ENCODE results near the gene LARP1.

The LARP1 gene

GRCh38 chr5:154858297-154858971, 103.3 kb downstream of the LARP1 start, which contains the start of gene CNOT8:
TSS of gene CNOT8 (plus strand) at chr5:154858627. CDS start at chr5:154863279, 4,652 bp downstream.
- Histone ChIP-seq H3K27ac (ENCODE audit: low read length) (peak within 1 kb of the TSS; percentile 96), H3K4me1 (ENCODE audit: control insufficient read depth, insufficient read depth, low read length) (peaks cover 24% of the 10 kb centered on the region), H3K4me3 (ENCODE audit: low read length in 2 of 2) (peak within 1 kb of the TSS; percentile 90 to 93), H3K9me3 (ENCODE audit: control insufficient read depth in 2 of 2, low read length in 2 of 2) (no peaks in the 10 kb centered on the region), H3K27me3 (ENCODE audit: control insufficient read depth in 1 of 2, insufficient read depth in 2 of 2, low read length in 2 of 2) (no peaks in the 10 kb centered on the region), H3K36me3 (ENCODE audit: control insufficient read depth in 2 of 2, insufficient read depth in 2 of 2, low read length in 2 of 2) (peaks cover 3 to 5% of the 10 kb centered on the region in 2 donors), H3K9ac (ENCODE audit: low read length in 2 of 2) (peak within 1 kb of the TSS; percentile 77 to 93)

GRCh38 chr5:154858972-154859871, 104.0 kb downstream of the LARP1 start:
- H3K4me3 ChIP-seq (ENCODE audit: low read length in 2 of 2), result peak overlapping the region; percentile 90 to 93
- H3K9me3 ChIP-seq (ENCODE audit: control insufficient read depth in 2 of 2, low read length in 2 of 2), result no peaks in the 10 kb centered on the region
- peaks cover 24% of the 10 kb centered on the region for H3K4me1 ChIP-seq (ENCODE audit: control insufficient read depth, insufficient read depth, low read length)

GRCh38 chr5:154860123-154860522, 104.9 kb downstream of the LARP1 start:
- H3K4me3 ChIP-seq (ENCODE audit: low read length in 2 of 2), result peak overlapping the region; percentile 90 to 93
- no peaks in the 10 kb centered on the region for H3K27me3 ChIP-seq (ENCODE audit: control insufficient read depth in 1 of 2, insufficient read depth in 2 of 2, low read length in 2 of 2)
- H3K27ac ChIP-seq (ENCODE audit: low read length), result no peak overlapping the region
- H3K4me1 ChIP-seq (ENCODE audit: control insufficient read depth, insufficient read depth, low read length), result peaks cover 24% of the 10 kb centered on the region
- H3K36me3 ChIP-seq (ENCODE audit: control insufficient read depth in 2 of 2, insufficient read depth in 2 of 2, low read length in 2 of 2), result peaks cover 5 to 7% of the 10 kb centered on the region in 2 donors
- peak overlapping the region; percentile 48 to 77 for H3K9ac ChIP-seq (ENCODE audit: low read length in 2 of 2)
- no peaks in the 10 kb centered on the region for H3K9me3 ChIP-seq (ENCODE audit: control insufficient read depth in 2 of 2, low read length in 2 of 2)

More at GRCh38 chr5:154858972-154859871, 104.0 kb downstream of the LARP1 start:
- Histone ChIP-seq H3K36me3 (ENCODE audit: control insufficient read depth in 2 of 2, insufficient read depth in 2 of 2, low read length in 2 of 2) (peaks cover 5 to 6% of the 10 kb centered on the region in 2 donors), H3K9ac (ENCODE audit: low read length in 2 of 2) (peak overlapping the region; percentile 77 to 93), H3K27me3 (ENCODE audit: control insufficient read depth in 1 of 2, insufficient read depth in 2 of 2, low read length in 2 of 2) (no peaks in the 10 kb centered on the region), H3K27ac (ENCODE audit: low read length) (peak overlapping the region; percentile 96)

GRCh38 chr5:154860765-154861164, 105.6 kb downstream of the LARP1 start:
- Histone ChIP-seq H3K9me3 (ENCODE audit: control insufficient read depth in 2 of 2, low read length in 2 of 2) (no peaks in the 10 kb centered on the region), H3K27me3 (ENCODE audit: control insufficient read depth in 1 of 2, insufficient read depth in 2 of 2, low read length in 2 of 2) (no peaks in the 10 kb centered on the region), H3K4me1 (ENCODE audit: control insufficient read depth, insufficient read depth, low read length) (peaks cover 24% of the 10 kb centered on the region), H3K36me3 (ENCODE audit: control insufficient read depth in 2 of 2, insufficient read depth in 2 of 2, low read length in 2 of 2) (peaks cover 7 to 12% of the 10 kb centered on the region in 2 donors), H3K27ac (ENCODE audit: low read length) (no peak overlapping the region), H3K9ac (ENCODE audit: low read length in 2 of 2) (no peak overlapping the region), H3K4me3 (ENCODE audit: low read length in 2 of 2) (peak overlapping the region; percentile 90 to 93)

- H3K4me3 ChIP-seq (ENCODE audit: low read length in 2 of 2), result no peak overlapping the region
- no peak overlapping the region for H3K27ac ChIP-seq (ENCODE audit: low read length)
- peaks cover 12 to 17% of the 10 kb centered on the region in 2 donors for H3K36me3 ChIP-seq (ENCODE audit: control insufficient read depth in 2 of 2, insufficient read depth in 2 of 2, low read length in 2 of 2)
- H3K9me3 ChIP-seq (ENCODE audit: control insufficient read depth in 2 of 2, low read length in 2 of 2), result no peaks in the 10 kb centered on the region
- H3K9ac ChIP-seq (ENCODE audit: low read length in 2 of 2), result no peak overlapping the region
- peaks cover 19% of the 10 kb centered on the region for H3K4me1 ChIP-seq (ENCODE audit: control insufficient read depth, insufficient read depth, low read length)
- no peaks in the 10 kb centered on the region for H3K27me3 ChIP-seq (ENCODE audit: control insufficient read depth in 1 of 2, insufficient read depth in 2 of 2, low read length in 2 of 2)
These were observed 106.8 kb downstream of the LARP1 start for GRCh38 chr5:154861946-154862345.

GRCh38 chr5:154862766-154863165, 107.6 kb downstream of the LARP1 start:
- Histone ChIP-seq H3K4me1 (ENCODE audit: control insufficient read depth, insufficient read depth, low read length) (peaks cover 12% of the 10 kb centered on the region), H3K36me3 (ENCODE audit: control insufficient read depth in 2 of 2, insufficient read depth in 2 of 2, low read length in 2 of 2) (peaks cover 12 to 17% of the 10 kb centered on the region in 2 donors), H3K4me3 (ENCODE audit: low read length in 2 of 2) (no peak overlapping the region), H3K27ac (ENCODE audit: low read length) (no peak overlapping the region), H3K9me3 (ENCODE audit: control insufficient read depth in 2 of 2, low read length in 2 of 2) (no peaks in the 10 kb centered on the region), H3K9ac (ENCODE audit: low read length in 2 of 2) (no peak overlapping the region), H3K27me3 (ENCODE audit: control insufficient read depth in 1 of 2, insufficient read depth in 2 of 2, low read length in 2 of 2) (no peaks in the 10 kb centered on the region)

GRCh38 chr5:154863291-154864080, 108.3 kb downstream of the LARP1 start:
- Histone ChIP-seq H3K4me1 (ENCODE audit: control insufficient read depth, insufficient read depth, low read length) (peaks cover 12% of the 10 kb centered on the region), H3K36me3 (ENCODE audit: control insufficient read depth in 2 of 2, insufficient read depth in 2 of 2, low read length in 2 of 2) (peaks cover 12 to 20% of the 10 kb centered on the region in 2 donors), H3K27me3 (ENCODE audit: control insufficient read depth in 1 of 2, insufficient read depth in 2 of 2, low read length in 2 of 2) (no peaks in the 10 kb centered on the region)

GRCh38 chr5:154865466-154866184, 110.4 kb downstream of the LARP1 start:
- H3K9ac ChIP-seq (ENCODE audit: low read length in 2 of 2), result no peak overlapping the region
- no peak overlapping the region for H3K4me3 ChIP-seq (ENCODE audit: low read length in 2 of 2)
- no peaks in the 10 kb centered on the region for H3K9me3 ChIP-seq (ENCODE audit: control insufficient read depth in 2 of 2, low read length in 2 of 2)
- H3K4me1 ChIP-seq (ENCODE audit: control insufficient read depth, insufficient read depth, low read length), result peaks cover under 1% of the 10 kb centered on the region
- H3K27ac ChIP-seq (ENCODE audit: low read length), result no peak overlapping the region
- H3K36me3 ChIP-seq (ENCODE audit: control insufficient read depth in 2 of 2, insufficient read depth in 2 of 2, low read length in 2 of 2), result peaks cover 17 to 26% of the 10 kb centered on the region in 2 donors
- no peaks in the 10 kb centered on the region for H3K27me3 ChIP-seq (ENCODE audit: control insufficient read depth in 1 of 2, insufficient read depth in 2 of 2, low read length in 2 of 2)

More at GRCh38 chr5:154863291-154864080, 108.3 kb downstream of the LARP1 start:
- H3K9me3 ChIP-seq (ENCODE audit: control insufficient read depth in 2 of 2, low read length in 2 of 2), result no peaks in the 10 kb centered on the region
- H3K27ac ChIP-seq (ENCODE audit: low read length), result no peak overlapping the region
- H3K4me3 ChIP-seq (ENCODE audit: low read length in 2 of 2), result no peak overlapping the region
- no peak overlapping the region for H3K9ac ChIP-seq (ENCODE audit: low read length in 2 of 2)

GRCh38 chr5:154866841-154867240, 111.7 kb downstream of the LARP1 start:
- H3K9me3 ChIP-seq (ENCODE audit: control insufficient read depth in 2 of 2, low read length in 2 of 2), result no peaks in the 10 kb centered on the region
- no peak overlapping the region for H3K4me3 ChIP-seq (ENCODE audit: low read length in 2 of 2)
- H3K4me1 ChIP-seq (ENCODE audit: control insufficient read depth, insufficient read depth, low read length), result no peaks in the 10 kb centered on the region
- no peak overlapping the region for H3K9ac ChIP-seq (ENCODE audit: low read length in 2 of 2)
- H3K36me3 ChIP-seq (ENCODE audit: control insufficient read depth in 2 of 2, insufficient read depth in 2 of 2, low read length in 2 of 2), result peaks cover 24 to 32% of the 10 kb centered on the region in 2 donors
- no peak overlapping the region for H3K27ac ChIP-seq (ENCODE audit: low read length)
- H3K27me3 ChIP-seq (ENCODE audit: control insufficient read depth in 1 of 2, insufficient read depth in 2 of 2, low read length in 2 of 2), result no peaks in the 10 kb centered on the region

Data from stomach smooth muscle (tissue), 2 donors.